IMR-90 (cell line): ENCODE measurements around the gene MRPL48. TPM values are rescaled to one million over a fixed set of nuclear protein-coding genes. Genes with fewer than 3 reads are reported as not detected.

Source experiments
- ATAC-seq: fragments of 200-7000 bp; cut with Tn5 transposase; 2 replicates; pipeline ENCODE4 v1.9.1; 2020; ENCODE audit warnings: low read depth, mild to moderate bottlenecking, moderate library complexity
- BruUV-seq: library from RNA; stranded (reverse); fragments of 400-500 nt; replicated peaks from 2 replicates; lab custom pipeline; 2021; lab: Mats Ljungman, UMichigan
- CTCF ChIA-PET: fragments of 300-600 bp; formaldehyde crosslinking; extraction: SDS; loops from one replicate; lab custom pipeline; 2021; ENCODE audit warnings: antibody characterized with exemption; lab: Yijun Ruan, JAX
- POLR2A ChIA-PET: fragments of 300-600 bp; sonication (Branson Sonifier 250); formaldehyde crosslinking; loops from one replicate; lab custom pipeline; 2022; ENCODE audit warnings: antibody characterized with exemption; ENCODE audit not compliant: unreplicated experiment; lab: Charles Lee
- DNase-seq: peaks from one replicate; pipeline ENCODE4 v3.0.0; 2013
- H2AFZ ChIP-seq: replicated peaks from 2 replicates; pipeline ENCODE3; 2013; ENCODE audit warnings: low read length, mild to moderate bottlenecking; ENCODE audit not compliant: poor library complexity
- H2AK5ac ChIP-seq: 2 replicates; pipeline ENCODE4 v1.6.1; 2013; ENCODE audit warnings: low read depth, low read length, inconsistent platforms
- H2AK9ac ChIP-seq: replicated peaks from 2 replicates; pipeline ENCODE3; 2013; ENCODE audit warnings: mild to moderate bottlenecking, low read depth, low read length, moderate library complexity; ENCODE audit not compliant: poor library complexity
- H2BK120ac ChIP-seq: 2 replicates; pipeline ENCODE4 v1.6.1; 2013; ENCODE audit warnings: low read depth, low read length, inconsistent platforms
- H2BK15ac ChIP-seq: 3 replicates; pipeline ENCODE4 v1.6.1; 2013; ENCODE audit warnings: low read depth, low read length, inconsistent platforms
- H2BK20ac ChIP-seq: 2 replicates; pipeline ENCODE4 v1.6.1; 2013; ENCODE audit warnings: low read depth, mild to moderate bottlenecking, inconsistent platforms, low read length, moderate library complexity
- H2BK5ac ChIP-seq: 2 replicates; pipeline ENCODE4 v1.6.1; 2013; ENCODE audit warnings: mild to moderate bottlenecking, low read depth, low read length, inconsistent platforms; ENCODE audit not compliant: poor library complexity, severe bottlenecking
- H3K14ac ChIP-seq: replicated peaks from 2 replicates; pipeline ENCODE4 v1.6.1; 2013; ENCODE audit warnings: low read depth, low read length, inconsistent platforms
- H3K18ac ChIP-seq: 2 replicates; pipeline ENCODE4 v1.6.1; 2013; ENCODE audit warnings: low read depth, low read length, control low read depth
- H3K23ac ChIP-seq: 2 replicates; pipeline ENCODE4 v1.6.1; 2013; ENCODE audit warnings: low read depth, low read length, inconsistent platforms
- H3K27ac ChIP-seq: 2 replicates; pipeline ENCODE4 v1.5.1; 2013; ENCODE audit warnings: mild to moderate bottlenecking, control low read depth, low read length; ENCODE audit not compliant: insufficient read depth
- H3K27me3 ChIP-seq: 2 replicates; pipeline ENCODE4 v1.6.1; 2013; ENCODE audit warnings: low read length; ENCODE audit not compliant: control insufficient read depth, insufficient read depth
- H3K36me3 ChIP-seq: 2 replicates; pipeline ENCODE4 v1.6.1; 2013; ENCODE audit warnings: low read length, mixed read lengths; ENCODE audit not compliant: control insufficient read depth, insufficient read depth
- H3K4ac ChIP-seq: 2 replicates; pipeline ENCODE4 v1.6.1; 2013; ENCODE audit warnings: low read depth, low read length, inconsistent platforms
- H3K4me1 ChIP-seq: 2 replicates; pipeline ENCODE4 v1.6.1; 2013; ENCODE audit warnings: low read length, mixed read lengths; ENCODE audit not compliant: control insufficient read depth, insufficient read depth
- H3K4me2 ChIP-seq: 2 replicates; pipeline ENCODE4 v1.6.1; 2013; ENCODE audit warnings: low read depth, mild to moderate bottlenecking, control low read depth, low read length, moderate library complexity
- H3K4me3 ChIP-seq: 2 replicates; pipeline ENCODE4 v1.5.1; 2013; ENCODE audit warnings: low read depth, mild to moderate bottlenecking, control low read depth, low read length, moderate library complexity; ENCODE audit not compliant: insufficient read depth
- H3K56ac ChIP-seq: 2 replicates; pipeline ENCODE4 v1.6.1; 2013; ENCODE audit warnings: low read length, inconsistent platforms; ENCODE audit not compliant: insufficient read depth; ENCODE audit errors: extremely low read depth
- H3K79me1 ChIP-seq, 2 experiments: 2 replicates each; pipeline ENCODE4 v1.6.1; 2013; ENCODE audit warnings: low read length in 2 of 2, inconsistent platforms in 1 of 2, low read depth in 1 of 2
- H3K9ac ChIP-seq: 2 replicates; pipeline ENCODE4 v1.6.1; 2013; ENCODE audit warnings: low read depth, low read length, control low read depth
- H3K9me1 ChIP-seq: 2 replicates; pipeline ENCODE4 v1.6.1; 2013; ENCODE audit warnings: low read length, inconsistent platforms; ENCODE audit not compliant: insufficient read depth
- H3K9me3 ChIP-seq: 2 replicates; pipeline ENCODE4 v1.6.1; 2013; ENCODE audit warnings: low read length; ENCODE audit not compliant: control insufficient read depth, insufficient read depth
- H4K20me1 ChIP-seq: 2 replicates; pipeline ENCODE4 v1.6.1; 2013; ENCODE audit warnings: low read length, inconsistent platforms; ENCODE audit not compliant: insufficient read depth
- H4K5ac ChIP-seq: 2 replicates; pipeline ENCODE4 v1.6.1; 2013; ENCODE audit warnings: mild to moderate bottlenecking, low read depth, low read length, control low read depth
- H4K8ac ChIP-seq, 2 experiments: 2 replicates each; pipeline ENCODE4 v1.6.1; 2013; ENCODE audit warnings: low read depth in 2 of 2, low read length in 2 of 2, control low read depth in 1 of 2, inconsistent platforms in 1 of 2
- H4K91ac ChIP-seq: 2 replicates; pipeline ENCODE4 v1.6.1; 2013; ENCODE audit warnings: low read depth, low read length, inconsistent platforms; ENCODE audit not compliant: insufficient read depth
- BHLHE40 ChIP-seq: fragments of 150-350 bp; IDR thresholded peaks from 2 replicates; pipeline ENCODE4 v1.6.1; 2016; ENCODE audit warnings: mild to moderate bottlenecking, low read depth, low read length
- CEBPB ChIP-seq: IDR thresholded peaks from 2 replicates; pipeline ENCODE4 v1.6.1; 2012; ENCODE audit warnings: low read depth, low read length, improper control_type of control experiment
- CHD1 ChIP-seq: IDR thresholded peaks from 2 replicates; pipeline ENCODE4 v1.6.1; 2012; ENCODE audit warnings: low read depth, low read length, improper control_type of control experiment
- ELK1 ChIP-seq: fragments of 150-350 bp; IDR thresholded peaks from 2 replicates; pipeline ENCODE4 v1.6.1; 2016; ENCODE audit warnings: low read depth, mild to moderate bottlenecking, low read length, moderate library complexity, borderline replicate concordance
- FOS ChIP-seq: fragments of 150-350 bp; IDR thresholded peaks from 2 replicates; pipeline ENCODE4 v1.6.1; 2016; ENCODE audit warnings: low read depth, low read length
- MAFK ChIP-seq: IDR thresholded peaks from 2 replicates; pipeline ENCODE4 v1.6.1; 2012; ENCODE audit warnings: low read depth, low read length, improper control_type of control experiment
- MAZ ChIP-seq: IDR thresholded peaks from 2 replicates; pipeline ENCODE4 v1.6.1; 2012; ENCODE audit warnings: low read depth, mild to moderate bottlenecking, low read length, improper control_type of control experiment, moderate library complexity, borderline replicate concordance
- MXI1 ChIP-seq: IDR thresholded peaks from 2 replicates; pipeline ENCODE4 v1.6.1; 2012; ENCODE audit warnings: low read depth, mild to moderate bottlenecking, low read length, moderate library complexity, borderline replicate concordance
- NFE2L2 ChIP-seq: fragments of 150-350 bp; IDR thresholded peaks from 2 replicates; pipeline ENCODE4 v1.6.1; 2016; ENCODE audit warnings: low read depth, mild to moderate bottlenecking, low read length
- POLR2A ChIP-seq: IDR thresholded peaks from 2 replicates; pipeline ENCODE4 v1.6.1; 2012; ENCODE audit warnings: mild to moderate bottlenecking, low read depth, low read length
- RAD21 ChIP-seq: IDR thresholded peaks from 2 replicates; pipeline ENCODE4 v1.6.1; 2012; ENCODE audit warnings: low read length, improper control_type of control experiment
- RCOR1 ChIP-seq: IDR thresholded peaks from 2 replicates; pipeline ENCODE4 v1.6.1; 2012; ENCODE audit warnings: mild to moderate bottlenecking, low read length, improper control_type of control experiment; ENCODE audit not compliant: insufficient replicate concordance
- RFX5 ChIP-seq: IDR thresholded peaks from 2 replicates; pipeline ENCODE4 v1.8.0; 2012; ENCODE audit warnings: low read depth, mild to moderate bottlenecking, low read length, moderate library complexity
- SMC3 ChIP-seq: fragments of 150-350 bp; IDR thresholded peaks from 2 replicates; pipeline ENCODE4 v1.6.1; 2016; ENCODE audit warnings: low read depth, mild to moderate bottlenecking, antibody characterized with exemption, low read length, moderate library complexity
- WGBS, 2 experiments: methylation state at CpG; one replicate each; pipeline versions ENCODE4 v1.1.5 to v1.1.7; 2013; ENCODE audit warnings: missing lambda C conversion rate in 2 of 2; ENCODE audit not compliant: insufficient read length in 1 of 2; ENCODE audit errors: extremely low coverage in 2 of 2; 5-methylcytosine and 5-hydroxymethylcytosine counted together
- dilution Hi-C: fragments of 300-500 bp; cut with HindIII; formaldehyde crosslinking; loops from one replicate; pipeline ENCODE4 v1.14.3; 2018; ENCODE audit warnings: low sequenced_read_pairs; ENCODE audit not compliant: unreplicated experiment
- in situ Hi-C: fragments of 300-500 bp; cut with MboI; formaldehyde crosslinking; loops from 3 replicates; pipeline ENCODE4 v1.14.3; 2019; ENCODE audit warnings: low sequenced_read_pairs, inconsistent platforms, mixed read lengths
- intact Hi-C: fragments of 100-400 bp; cut with micrococcal nuclease; formaldehyde crosslinking; loops from 2 replicates; pipeline ENCODE4 v1.10.0; 2022
- polyA plus RNA-seq, 3 experiments: library from polyadenylated mRNA; depleted of rRNA; stranded (reverse); fragments of >200 nt; gene quantifications; 2 replicates each; pipeline ENCODE4 v1.2.3, GENCODE V29; 2012; ENCODE audit warnings: low replicate concordance in 1 of 3
- total RNA-seq: library from RNA; depleted of rRNA; stranded (reverse); fragments of >200 nt; gene quantifications from 2 replicates; pipeline ENCODE4 v1.2.3, GENCODE V29; 2012
- TF ChIP-seq, protein P1 (sequence below): fragments of 150-350 bp; IDR thresholded peaks from 2 replicates; pipeline ENCODE4 v1.6.1; 2017; ENCODE audit warnings: mild to moderate bottlenecking, antibody characterized with exemption, low read length, low read depth
- TF ChIP-seq, protein P2 (sequence below): conservative IDR thresholded peaks from 2 replicates; pipeline ENCODE4 v1.5.1; 2012; ENCODE audit warnings: mild to moderate bottlenecking, low read depth, low read length, improper control_type of control experiment

The MRPL48 gene
- total and polyA plus RNA-seq, 2 of the 4 experiments (the other 2 are of a cell fraction), result 24.0 to 29.4 TPM

GRCh38 chr11:73914284-73914683 lies 126.6 kb downstream of the MRPL48 start:
- Histone ChIP-seq H2AK5ac (no peak overlapping the region), H4K5ac (no peak overlapping the region), H2BK20ac (no peak overlapping the region), H3K4ac (no peak overlapping the region), H3K4me2 (no peak overlapping the region), H3K9me3 (no peaks in the 10 kb centered on the region), H3K4me3 (no peak overlapping the region), H2AK9ac (no peak overlapping the region), H4K8ac (no peak overlapping the region), H3K79me1 (0 out of 4 replicates have a peak, but pooled peaks cover 0 to 2% of the 10 kb centered on the region in 2 experiments), H4K91ac (no peak overlapping the region), H3K9me1 (no peaks in the 10 kb centered on the region), H2BK120ac (no peak overlapping the region), H2BK5ac (no peak overlapping the region), H3K23ac (no peak overlapping the region), H2AFZ (no peak overlapping the region), H3K27ac (no peak overlapping the region), H3K56ac (no peak overlapping the region), H3K27me3 (no peaks in the 10 kb centered on the region), H2BK15ac (no peak overlapping the region), H3K36me3 (peaks cover 37% of the 10 kb centered on the region), H3K4me1 (no peaks in the 10 kb centered on the region), H4K20me1 (no peaks in the 10 kb centered on the region), H3K9ac (no peak overlapping the region), H3K18ac (no peak overlapping the region), H3K14ac (no peak overlapping the region)
- in situ Hi-C loops, result no loop called here
- BruUV-seq, result no TSS peak
- ChIA-PET POLR2A (no interaction called here), CTCF (no interaction called here)
- dilution Hi-C loops, result no loop called here
- 63% methylated on average over 2 of the region's 4 CpGs; no CpG with 5 or more reads in 1 of the 2 experiments for WGBS, 2 experiments
- no peak for TF ChIP-seq MXI1
- TF ChIP-seq RCOR1, result no peak
- TF ChIP-seq CHD1, result no peak
- TF ChIP-seq, protein P1, sequence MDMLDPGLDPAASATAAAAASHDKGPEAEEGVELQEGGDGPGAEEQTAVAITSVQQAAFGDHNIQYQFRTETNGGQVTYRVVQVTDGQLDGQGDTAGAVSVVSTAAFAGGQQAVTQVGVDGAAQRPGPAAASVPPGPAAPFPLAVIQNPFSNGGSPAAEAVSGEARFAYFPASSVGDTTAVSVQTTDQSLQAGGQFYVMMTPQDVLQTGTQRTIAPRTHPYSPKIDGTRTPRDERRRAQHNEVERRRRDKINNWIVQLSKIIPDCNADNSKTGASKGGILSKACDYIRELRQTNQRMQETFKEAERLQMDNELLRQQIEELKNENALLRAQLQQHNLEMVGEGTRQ, result no peak
- TF ChIP-seq RFX5, result no peak
- no peak for TF ChIP-seq SMC3
- no peak for TF ChIP-seq POLR2A
- no peak for TF ChIP-seq CEBPB
- no peak for TF ChIP-seq MAZ
- no peak for TF ChIP-seq ELK1
- no peak for TF ChIP-seq FOS
- TF ChIP-seq, protein P2, sequence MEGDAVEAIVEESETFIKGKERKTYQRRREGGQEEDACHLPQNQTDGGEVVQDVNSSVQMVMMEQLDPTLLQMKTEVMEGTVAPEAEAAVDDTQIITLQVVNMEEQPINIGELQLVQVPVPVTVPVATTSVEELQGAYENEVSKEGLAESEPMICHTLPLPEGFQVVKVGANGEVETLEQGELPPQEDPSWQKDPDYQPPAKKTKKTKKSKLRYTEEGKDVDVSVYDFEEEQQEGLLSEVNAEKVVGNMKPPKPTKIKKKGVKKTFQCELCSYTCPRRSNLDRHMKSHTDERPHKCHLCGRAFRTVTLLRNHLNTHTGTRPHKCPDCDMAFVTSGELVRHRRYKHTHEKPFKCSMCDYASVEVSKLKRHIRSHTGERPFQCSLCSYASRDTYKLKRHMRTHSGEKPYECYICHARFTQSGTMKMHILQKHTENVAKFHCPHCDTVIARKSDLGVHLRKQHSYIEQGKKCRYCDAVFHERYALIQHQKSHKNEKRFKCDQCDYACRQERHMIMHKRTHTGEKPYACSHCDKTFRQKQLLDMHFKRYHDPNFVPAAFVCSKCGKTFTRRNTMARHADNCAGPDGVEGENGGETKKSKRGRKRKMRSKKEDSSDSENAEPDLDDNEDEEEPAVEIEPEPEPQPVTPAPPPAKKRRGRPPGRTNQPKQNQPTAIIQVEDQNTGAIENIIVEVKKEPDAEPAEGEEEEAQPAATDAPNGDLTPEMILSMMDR, result no peak
- TF ChIP-seq NFE2L2, result no peak
- TF ChIP-seq RAD21, result no peak
- no peak for TF ChIP-seq BHLHE40
- no peak for TF ChIP-seq MAFK
- ATAC-seq (no peak), DNase-seq (no peak)
- intact Hi-C loops, result no loop called here
